Gastroesophageal sphincter (tissue), 4 donors: ENCODE data around the gene RNU1-1. TPM values are rescaled to one million over a fixed set of nuclear protein-coding genes. Genes with fewer than 3 reads are reported as not detected.
"Not testable (repeated sequence)": the region's sequence is repeated elsewhere in the genome, so short reads cannot be mapped to it uniquely, and the experiment has no call there.

Source experiments
- ATAC-seq: fragments of 150-250 bp; one replicate; pipeline ENCODE4 v1.9.1; 2016; ENCODE audit warnings: mild to moderate bottlenecking, moderate library complexity
- H3K27ac ChIP-seq, 4 donors: fragments of 200-600 bp; sonication (generic) in 3 of 4; 1 replicate in 3 of 4; 2 replicates in 1 of 4; pipeline ENCODE4 v1.5.1; 2016 to 2019
- H3K27me3 ChIP-seq: fragments of 200-600 bp; sonication (generic); one replicate; pipeline ENCODE4 v1.5.1; 2019
- H3K36me3 ChIP-seq, 2 donors: fragments of 200-600 bp; sonication (generic); one replicate each; pipeline ENCODE4 v1.5.1; 2019; ENCODE audit warnings: control low read depth in 1 of 2
- H3K4me1 ChIP-seq, 3 donors: fragments of 200-600 bp; sonication (generic); 1 replicate in 2 of 3; 2 replicates in 1 of 3; pipeline ENCODE4 v1.5.1; 2016 to 2019; ENCODE audit warnings: control low read depth in 2 of 3
- H3K4me3 ChIP-seq, 2 donors: fragments of 200-600 bp; sonication (generic); one replicate each; pipeline ENCODE4 v1.5.1; 2019; ENCODE audit warnings: mild to moderate bottlenecking in 1 of 2, moderate library complexity in 1 of 2
- H3K9me3 ChIP-seq, 3 donors: fragments of 200-600 bp; sonication (generic); one replicate each; pipeline ENCODE4 v1.5.1; 2017 to 2019; ENCODE audit warnings: control low read depth in 2 of 3
- POLR2A ChIP-seq, 2 donors: fragments of 450-650 bp; IDR thresholded peaks; one replicate each; pipeline ENCODE4 v1.6.1; 2017; ENCODE audit warnings: antibody characterized with exemption in 2 of 2, mild to moderate bottlenecking in 2 of 2, moderate library complexity in 1 of 2
- WGBS, 2 donors: methylation state at CpG; one replicate each; pipeline ENCODE4 v1.1.5; 2018; ENCODE audit warnings: low coverage in 1 of 2; 5-methylcytosine and 5-hydroxymethylcytosine counted together
- total RNA-seq, 4 donors: library from RNA; depleted of rRNA; stranded (reverse); fragments of >200 nt; gene quantifications; one replicate each; pipeline ENCODE4 v1.1.0, GENCODE V29; 2016

Gene RNU1-1
- under 1 TPM in 3 of 4 donors, not detected in 1; under 0.01 TPM for total RNA-seq

DNA sequence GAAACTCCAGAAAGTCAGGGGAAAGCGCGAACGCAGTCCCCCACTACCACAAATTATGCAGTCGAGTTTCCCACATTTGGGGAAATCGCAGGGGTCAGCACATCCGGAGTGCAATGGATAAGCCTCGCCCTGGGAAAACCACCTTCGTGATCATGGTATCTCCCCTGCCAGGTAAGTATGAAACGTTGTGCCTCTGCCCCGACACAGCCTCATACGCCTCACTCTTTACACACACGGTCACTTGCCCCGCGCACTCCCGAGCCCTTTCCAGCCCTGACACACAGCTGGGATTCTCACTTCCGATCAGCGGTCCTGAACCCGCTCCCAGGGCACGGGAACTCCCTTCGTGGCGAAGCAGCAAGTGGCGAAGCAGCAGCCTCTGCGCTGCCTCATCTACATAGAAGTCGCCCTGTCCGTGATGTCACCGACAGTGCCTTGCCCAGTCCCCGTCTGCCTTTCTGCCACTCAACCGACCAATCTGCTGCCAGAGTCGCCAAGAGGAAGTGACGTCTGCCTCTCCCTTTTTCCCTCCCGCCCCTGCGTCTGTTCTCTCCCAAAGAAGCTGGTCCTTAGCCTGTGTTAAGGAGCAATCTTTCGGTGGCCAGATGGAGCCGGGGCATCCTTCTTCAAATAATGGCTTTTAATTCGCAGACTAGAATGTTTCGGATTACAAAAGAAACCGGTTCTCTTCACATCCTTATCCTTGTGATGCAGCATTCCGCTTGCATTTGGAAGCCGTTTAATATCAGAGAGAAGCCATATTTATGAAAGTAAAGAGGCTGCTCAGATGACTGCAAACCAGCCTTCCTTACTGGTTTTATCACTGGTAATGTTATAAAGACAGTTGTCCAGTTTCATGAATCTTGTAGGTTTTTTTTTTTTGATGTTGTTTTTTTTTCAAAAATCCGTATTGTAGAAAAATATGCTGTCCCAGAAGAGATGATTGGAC is at the start of gene RNU1-1:
Gene RNU1-1 (minus strand): TSS at position 179 of the 949 bp plus-strand sequence.
- peak; percentile 90 for ATAC-seq
- WGBS, 2 donors = 4 to 16% methylated on average over 4 to 7 of the region's 40 CpGs
- H3K27me3 ChIP-seq = peaks cover 19% of the 10 kb centered on the region
- not testable (repeated sequence) for H3K4me1 ChIP-seq, H3K36me3 ChIP-seq, H3K9me3 ChIP-seq
- peak within 1 kb of the TSS; percentile 28 to 39 for H3K4me3 ChIP-seq
- peak within 1 kb of the TSS; percentile 78 to 92 (median 82) for H3K27ac ChIP-seq
- peak in 1 of 2 donors; percentile 74 for TF ChIP-seq POLR2A (IDR thresholded peaks at IDR 0.05)

DNA sequence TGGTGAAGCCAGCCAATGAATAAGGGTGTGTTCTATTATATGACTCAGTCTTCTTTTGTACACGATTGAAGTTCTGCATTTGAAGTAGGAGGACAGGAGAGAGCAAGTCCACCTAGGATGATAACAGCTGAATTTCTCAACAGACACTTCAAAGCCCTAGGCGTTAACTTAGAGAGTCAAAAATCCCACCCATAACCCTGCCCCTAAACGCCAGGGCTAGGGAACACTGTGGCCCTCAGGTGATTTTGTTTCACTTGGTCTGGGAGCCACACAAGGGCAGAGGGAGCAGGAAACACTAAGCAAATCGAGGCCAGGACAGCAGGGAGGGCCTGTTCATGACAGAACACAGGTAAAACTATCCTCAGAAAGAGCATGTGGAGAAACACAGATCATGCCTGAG is 47.0 kb upstream of the RNU1-1 start:
- not testable (repeated sequence) for ATAC-seq, H3K4me1 ChIP-seq, H3K4me3 ChIP-seq, H3K9me3 ChIP-seq, H3K27ac ChIP-seq, H3K27me3 ChIP-seq, H3K36me3 ChIP-seq
- WGBS, 2 donors = 40 to 87% methylated on average over 1 to 3 of the region's 4 CpGs

DNA sequence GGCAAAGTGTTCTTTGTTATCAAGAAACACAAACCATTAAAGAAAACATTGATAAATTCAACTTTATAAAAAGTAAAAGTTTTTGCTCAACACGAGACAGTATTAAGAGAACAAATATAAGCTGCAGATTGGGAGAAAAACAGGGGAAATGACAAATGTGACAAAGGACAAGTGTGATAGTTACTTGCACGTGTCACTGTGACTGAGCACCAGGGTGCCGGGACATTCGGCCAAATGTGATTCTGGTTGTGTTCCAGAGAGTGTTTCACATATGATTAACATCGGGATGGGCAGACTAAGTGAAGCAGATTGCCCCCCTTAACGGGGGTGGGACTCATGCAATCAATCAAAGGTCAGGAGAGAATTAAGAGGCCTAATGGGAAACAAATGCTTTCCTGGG is 46.4 kb upstream of the RNU1-1 start:
- H3K9me3 ChIP-seq, H3K27me3 ChIP-seq, H3K27ac ChIP-seq, ATAC-seq, H3K36me3 ChIP-seq, H3K4me1 ChIP-seq, H3K4me3 ChIP-seq: not testable (repeated sequence)
- 52 to 75% methylated on average over 4 to 5 of the region's 6 CpGs for WGBS, 2 donors

DNA sequence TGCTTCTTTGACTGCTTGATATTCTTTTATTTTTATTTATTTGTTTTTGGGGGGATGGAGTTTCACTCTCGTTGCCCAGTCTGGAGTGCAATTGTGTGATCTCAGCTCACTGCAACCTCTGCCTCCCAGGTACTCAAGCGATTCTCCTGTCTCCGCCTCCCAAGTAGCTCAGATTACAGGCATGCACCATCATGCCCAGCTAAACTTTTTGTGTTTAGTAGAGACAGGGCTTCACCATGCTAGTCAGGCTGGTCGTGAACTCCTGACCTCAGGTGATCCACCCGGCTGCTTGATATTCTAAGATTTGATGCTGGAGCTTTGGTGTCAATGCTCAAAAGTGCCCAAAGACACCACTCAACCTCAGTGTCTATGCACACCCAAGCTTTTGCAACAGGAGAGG is 45.6 kb upstream of the RNU1-1 start:
- not testable (repeated sequence) for H3K36me3 ChIP-seq, H3K9me3 ChIP-seq, H3K27ac ChIP-seq, H3K4me3 ChIP-seq, ATAC-seq, H3K27me3 ChIP-seq, H3K4me1 ChIP-seq
- no CpG with 5 or more reads among the region's 5 CpGs for WGBS, 2 donors

DNA sequence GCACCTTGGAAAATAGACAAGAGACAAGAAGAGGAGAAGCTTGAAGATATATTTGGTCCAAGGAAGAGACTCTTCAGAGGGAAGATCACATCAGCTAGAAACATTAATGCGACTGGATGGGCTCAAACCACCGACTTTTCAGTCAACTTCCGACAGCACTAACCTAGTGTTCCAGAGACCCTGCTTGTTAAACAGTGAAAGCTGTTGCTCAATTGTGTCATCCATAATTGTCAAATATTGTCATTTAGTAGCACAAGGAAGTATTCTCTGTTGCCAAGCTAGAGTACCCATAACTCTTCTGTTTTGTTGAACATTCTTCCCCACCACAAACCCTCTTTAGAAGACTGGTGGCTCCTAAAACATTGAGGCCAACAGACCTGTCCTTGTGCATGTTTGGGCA is 42.9 kb upstream of the RNU1-1 start:
- ATAC-seq, H3K27ac ChIP-seq, H3K36me3 ChIP-seq, H3K9me3 ChIP-seq, H3K4me1 ChIP-seq, H3K27me3 ChIP-seq, H3K4me3 ChIP-seq: not testable (repeated sequence)
- WGBS, 2 donors = 97% methylated on average over 3 of the region's 3 CpGs; no CpG with 5 or more reads in 1 of the 2 donors

DNA sequence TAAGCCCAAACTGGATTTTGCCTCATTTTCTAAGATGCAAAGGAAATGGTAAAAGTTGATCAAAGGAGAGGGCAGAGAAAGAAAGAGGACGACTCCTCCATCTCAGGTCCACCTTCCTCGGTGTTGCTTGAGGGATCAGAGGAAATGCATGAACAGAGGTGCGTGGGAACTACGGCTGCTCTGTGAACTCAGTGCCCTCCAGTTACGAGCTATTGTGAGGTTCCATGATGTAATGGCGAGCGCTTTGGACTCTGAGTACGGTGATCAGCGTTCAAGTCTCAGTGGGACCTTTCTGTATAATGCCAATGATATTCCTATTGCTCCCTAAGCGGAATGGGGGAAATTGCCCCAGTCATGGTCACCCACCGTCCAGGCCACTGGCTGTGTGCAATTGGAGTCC is 39.2 kb upstream of the RNU1-1 start:
- ATAC-seq, H3K27ac ChIP-seq, H3K36me3 ChIP-seq, H3K27me3 ChIP-seq, H3K9me3 ChIP-seq, H3K4me1 ChIP-seq, H3K4me3 ChIP-seq: not testable (repeated sequence)
- WGBS, 2 donors = 93% methylated on average over 9 of the region's 11 CpGs; no CpG with 5 or more reads in 1 of the 2 donors

DNA sequence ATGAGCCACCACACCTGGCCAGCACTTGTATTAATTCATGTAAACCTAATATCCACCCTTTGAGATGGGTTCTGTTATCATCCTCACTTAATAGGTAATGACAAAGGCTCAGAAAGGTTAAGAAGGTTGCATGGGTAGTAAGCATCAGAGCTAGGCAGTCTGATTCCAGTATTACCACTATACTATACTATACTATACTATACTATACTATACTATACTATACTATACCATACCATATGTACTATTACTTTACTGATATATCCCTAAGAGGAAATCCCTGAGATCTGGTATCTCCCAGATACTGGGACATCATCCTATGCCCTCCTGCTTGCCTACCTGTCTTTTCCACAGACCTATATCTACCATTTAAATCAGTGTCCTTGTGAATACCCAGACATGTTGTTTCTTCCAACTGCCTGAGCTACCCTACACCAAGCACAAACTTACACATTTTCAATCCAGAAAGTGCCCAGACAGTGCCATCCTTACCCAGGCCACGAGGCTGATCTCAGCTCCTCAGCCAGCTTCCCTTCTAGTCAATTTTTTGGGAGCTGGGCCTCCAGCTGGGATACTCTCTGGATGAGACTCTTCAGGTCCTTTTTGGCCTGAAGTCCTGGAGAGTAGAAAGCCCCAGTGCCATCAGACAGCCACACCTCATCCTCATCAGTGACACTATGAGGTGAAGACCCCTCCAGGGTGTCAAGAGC is 36.3 kb upstream of the RNU1-1 start:
- H3K27me3 ChIP-seq, H3K4me3 ChIP-seq, H3K36me3 ChIP-seq, H3K27ac ChIP-seq, H3K4me1 ChIP-seq, ATAC-seq, H3K9me3 ChIP-seq: not testable (repeated sequence)
- WGBS, 2 donors = no CpG with 5 or more reads among the region's 1 CpG

DNA sequence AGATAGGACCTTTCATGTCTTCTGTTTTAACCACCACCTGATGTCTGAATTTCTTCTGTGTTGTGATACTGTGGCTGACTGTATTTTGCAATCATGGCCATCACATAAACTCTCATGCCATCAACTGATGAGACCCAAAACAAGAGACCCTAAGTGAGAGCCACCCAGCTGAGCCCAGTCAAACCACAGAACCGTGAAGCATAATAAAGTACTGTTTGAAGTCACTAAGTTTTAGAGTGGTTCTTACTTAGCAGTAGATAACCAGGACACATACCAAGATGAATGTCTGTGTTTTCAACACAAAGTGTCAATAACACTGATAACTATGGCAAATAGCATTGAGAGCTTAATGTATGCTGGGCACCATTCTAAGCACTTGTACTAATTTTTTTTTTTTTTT is 35.5 kb upstream of the RNU1-1 start:
- not testable (repeated sequence) for H3K9me3 ChIP-seq, ATAC-seq, H3K27ac ChIP-seq, H3K4me3 ChIP-seq, H3K27me3 ChIP-seq, H3K4me1 ChIP-seq, H3K36me3 ChIP-seq
- WGBS, 2 donors = 50% methylated on average over 1 of the region's 1 CpG; no CpG with 5 or more reads in 1 of the 2 donors

DNA sequence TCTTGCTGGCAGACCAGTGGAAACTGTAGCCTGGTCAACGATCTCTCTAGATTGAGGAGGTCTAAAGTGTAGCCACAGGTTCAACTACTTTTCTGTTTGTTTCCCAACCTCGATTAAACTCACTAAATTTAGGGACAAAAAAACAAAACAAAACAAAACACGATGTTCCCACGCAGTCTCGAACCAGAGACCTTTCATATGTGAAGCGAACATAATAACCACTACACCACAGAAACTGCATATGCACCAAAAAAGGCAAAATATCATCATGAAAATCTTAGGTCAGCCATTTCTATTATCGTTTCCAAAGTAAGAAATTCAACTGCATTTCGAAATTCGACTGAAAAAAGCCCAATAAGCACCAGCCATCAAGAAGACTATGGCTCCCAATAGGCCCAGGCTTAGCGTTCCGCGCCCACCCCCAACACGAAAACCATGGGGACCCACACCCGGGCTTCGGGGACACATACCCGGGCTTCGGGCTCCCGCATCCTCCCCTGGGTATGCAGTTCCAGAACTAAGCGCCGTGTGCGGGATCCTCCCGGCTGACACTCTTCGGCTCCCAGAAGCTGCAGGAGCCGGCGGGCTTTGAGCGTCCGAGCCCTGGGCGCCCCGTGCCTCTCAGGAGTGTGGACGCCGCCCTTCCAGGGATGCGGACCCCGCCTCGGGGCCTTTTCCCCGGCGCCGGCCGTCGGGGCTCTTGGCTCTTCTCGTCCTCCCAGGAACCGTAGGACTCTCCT is 33.6 kb upstream of the RNU1-1 start:
- not testable (repeated sequence) for H3K4me1 ChIP-seq, H3K27ac ChIP-seq, H3K9me3 ChIP-seq, H3K27me3 ChIP-seq, H3K36me3 ChIP-seq, ATAC-seq, H3K4me3 ChIP-seq
- 70% methylated on average over 2 of the region's 41 CpGs; no CpG with 5 or more reads in 1 of the 2 donors for WGBS, 2 donors

DNA sequence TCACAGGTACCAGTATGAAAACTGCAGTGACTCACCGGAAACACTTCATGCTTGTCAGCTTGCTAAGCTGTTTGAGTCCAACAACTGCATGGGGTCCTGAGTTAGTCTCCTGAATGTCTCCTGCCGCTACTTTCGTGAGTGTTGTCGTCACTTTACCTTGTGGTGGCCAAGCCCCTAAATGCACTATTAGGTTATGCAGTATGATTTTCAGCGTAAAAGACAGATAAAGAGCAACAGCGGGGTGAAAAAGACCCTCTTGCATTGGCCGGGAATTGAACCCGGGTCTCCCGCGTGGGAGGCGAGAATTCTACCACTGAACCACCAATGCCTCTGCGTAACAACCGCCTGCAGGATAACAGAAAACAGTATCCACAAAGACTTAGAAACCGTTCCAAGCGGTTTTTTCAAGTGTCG is 31.6 kb upstream of the RNU1-1 start:
- H3K4me1 ChIP-seq, H3K4me3 ChIP-seq, ATAC-seq, H3K27ac ChIP-seq, H3K27me3 ChIP-seq, H3K9me3 ChIP-seq, H3K36me3 ChIP-seq: not testable (repeated sequence)
- WGBS, 2 donors = 23 to 51% methylated on average over 11 of the region's 16 CpGs

DNA sequence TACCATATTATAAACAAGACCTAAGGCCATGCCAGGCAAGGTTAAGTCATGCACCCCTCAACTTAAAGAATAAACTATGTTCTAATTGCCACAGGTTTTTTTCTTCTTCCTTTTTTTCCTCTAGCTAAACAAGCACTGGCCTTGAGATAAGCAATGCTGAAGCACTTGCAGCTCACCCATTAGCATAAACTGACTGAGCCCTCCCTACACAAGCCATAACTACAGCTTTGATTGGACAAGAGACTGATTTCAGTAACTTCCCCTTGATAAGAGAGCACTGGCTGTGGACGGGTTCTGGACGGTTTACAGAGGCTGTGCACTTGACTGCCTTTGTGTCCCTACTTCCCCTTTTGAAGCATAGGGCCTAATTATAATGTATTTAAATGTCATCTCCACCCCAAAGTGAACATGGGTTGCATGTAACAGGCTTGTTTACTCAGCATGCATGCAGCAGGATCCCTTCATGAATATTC is 26.4 kb upstream of the RNU1-1 start:
- H3K27ac ChIP-seq, ATAC-seq, H3K9me3 ChIP-seq, H3K4me3 ChIP-seq, H3K4me1 ChIP-seq, H3K36me3 ChIP-seq: not testable (repeated sequence)
- WGBS, 2 donors = 45% methylated on average over 2 of the region's 2 CpGs; no CpG with 5 or more reads in 1 of the 2 donors
- H3K27me3 ChIP-seq = peaks cover 21% of the 10 kb centered on the region

DNA sequence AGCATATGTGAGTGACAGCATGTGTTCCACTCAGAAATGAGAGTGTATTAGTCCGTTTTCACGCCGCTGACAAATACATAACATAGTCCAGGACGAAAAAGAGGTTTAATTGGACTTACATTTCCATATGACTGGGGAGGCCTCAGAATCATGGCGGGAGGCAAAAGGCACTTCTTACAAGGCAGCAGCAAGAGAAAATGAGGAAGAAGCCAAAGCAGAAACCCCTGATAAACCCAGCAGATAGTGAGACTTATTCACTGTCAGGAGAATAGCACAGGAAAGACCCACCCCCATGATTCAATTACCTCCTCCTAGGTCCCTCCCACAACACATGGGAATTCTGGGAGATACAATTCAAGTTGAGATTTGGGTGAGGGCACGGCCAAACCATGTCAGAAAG is 23.4 kb upstream of the RNU1-1 start:
- H3K9me3 ChIP-seq, H3K36me3 ChIP-seq, H3K4me3 ChIP-seq, ATAC-seq, H3K27ac ChIP-seq, H3K4me1 ChIP-seq: not testable (repeated sequence)
- peaks cover 33% of the 10 kb centered on the region for H3K27me3 ChIP-seq
- 47% methylated on average over 4 of the region's 6 CpGs; no CpG with 5 or more reads in 1 of the 2 donors for WGBS, 2 donors

DNA sequence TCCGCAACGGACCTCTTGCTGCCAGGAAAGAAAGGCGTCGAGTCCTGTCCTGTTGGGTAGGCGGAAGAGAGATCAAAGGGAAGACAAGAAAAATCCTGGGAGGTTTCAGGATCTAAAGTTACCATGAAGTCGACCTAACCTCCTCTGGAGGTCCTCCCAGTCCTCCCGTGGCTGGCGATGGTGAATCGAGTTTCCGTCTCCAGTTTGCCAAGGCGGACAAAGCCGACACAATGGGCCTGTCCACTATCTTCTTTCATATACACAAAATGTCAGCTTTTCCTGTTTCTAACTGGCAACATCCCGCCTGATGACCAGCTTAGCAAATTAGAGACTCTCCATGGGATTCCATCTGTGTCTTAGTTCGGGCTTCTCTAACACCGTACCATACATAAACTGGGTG is 22.7 kb upstream of the RNU1-1 start:
- H3K4me3 ChIP-seq, ATAC-seq, H3K9me3 ChIP-seq, H3K4me1 ChIP-seq, H3K27ac ChIP-seq, H3K36me3 ChIP-seq: not testable (repeated sequence)
- peaks cover 40% of the 10 kb centered on the region for H3K27me3 ChIP-seq
- WGBS, 2 donors = 80 to 85% methylated on average over 7 to 11 of the region's 15 CpGs
